DMS 273 (cell line): ENCODE measurements around the gene SLC66A3.
A peak's percentile ranks its signal among the peaks of the same experiment; 100 is the strongest.

ENCODE experiments used
- DNase-seq: peaks from one replicate; lab custom pipeline; 2025; ENCODE audit not compliant: unreplicated experiment; lab: John Stamatoyannopoulos, UW

Gene SLC66A3

GRCh38 chr2:11133936-11134320 lies 21.3 kb upstream of the SLC66A3 start:
- no peak for DNase-seq

GRCh38 chr2:11134349-11134748 lies 20.9 kb upstream of the SLC66A3 start:
- no peak for DNase-seq

- no peak for DNase-seq
Observed at GRCh38 chr2:11140492-11140891, 14.8 kb upstream of the SLC66A3 start.

GRCh38 chr2:11141319-11141718 lies 13.9 kb upstream of the SLC66A3 start:
- DNase-seq, result no peak

GRCh38 chr2:11142330-11142729 lies 12.9 kb upstream of the SLC66A3 start:
- no peak for DNase-seq

GRCh38 chr2:11142987-11143386 lies 12.3 kb upstream of the SLC66A3 start:
- no peak for DNase-seq

- DNase-seq, result no peak
Observed at GRCh38 chr2:11144077-11144737, 11.1 kb upstream of the SLC66A3 start.

GRCh38 chr2:11144738-11145079 lies 10.6 kb upstream of the SLC66A3 start:
- DNase-seq, result no peak

GRCh38 chr2:11145350-11145749 lies 9.9 kb upstream of the SLC66A3 start:
- no peak for DNase-seq

- no peak for DNase-seq
Observed at GRCh38 chr2:11146076-11146475, 9.2 kb upstream of the SLC66A3 start.

- no peak for DNase-seq
Observed at GRCh38 chr2:11147263-11147662, 8.0 kb upstream of the SLC66A3 start.

- no peak for DNase-seq
Observed at GRCh38 chr2:11152591-11152990, 2.7 kb upstream of the SLC66A3 start.

GRCh38 chr2:11154016-11154922 lies 998 bp upstream of the SLC66A3 start:
- DNase-seq, result no peak

GRCh38 chr2:11154923-11155380 lies 315 bp upstream of the SLC66A3 start:
- DNase-seq, result peak; percentile 97

- no peak for DNase-seq
Observed at GRCh38 chr2:11156396-11157075, 1.3 kb downstream of the SLC66A3 start.

- no peak for DNase-seq
Observed at GRCh38 chr2:11157296-11157695, 2.0 kb downstream of the SLC66A3 start.

GRCh38 chr2:11157731-11158130 lies 2.5 kb downstream of the SLC66A3 start:
- no peak for DNase-seq

GRCh38 chr2:11158916-11159573 lies 3.8 kb downstream of the SLC66A3 start:
- no peak for DNase-seq

- no peak for DNase-seq
Observed at GRCh38 chr2:11159574-11160170, 4.4 kb downstream of the SLC66A3 start.

- no peak for DNase-seq
Observed at GRCh38 chr2:11160256-11160655, 5.0 kb downstream of the SLC66A3 start.
